Tibial nerve (tissue), 4 donors: Measurements from ENCODE around the gene CCL24.

Source experiments
- EP300 ChIP-seq, 2 donors: sonication (generic); formaldehyde crosslinking; IDR thresholded peaks; one replicate each; pipeline ENCODE4 v1.6.1; 2017; ENCODE audit warnings: antibody characterized with exemption in 2 of 2, mild to moderate bottlenecking in 1 of 2
- TF ChIP-seq, protein P1 (sequence below), 5 experiments: fragments of 200-600 bp in 3 of 5; fragments of 450-650 bp in 2 of 5; sonication (generic) in 3 of 5; IDR thresholded peaks; one replicate each; pipeline ENCODE4 v1.5.1; 2016 to 2019; ENCODE audit warnings: antibody characterized with exemption in 5 of 5, mild to moderate bottlenecking in 3 of 5, moderate library complexity in 2 of 5

GRCh38 chr7:75807452-75807851 is 6.2 kb downstream of the CCL24 start:
- TF ChIP-seq, protein P1, sequence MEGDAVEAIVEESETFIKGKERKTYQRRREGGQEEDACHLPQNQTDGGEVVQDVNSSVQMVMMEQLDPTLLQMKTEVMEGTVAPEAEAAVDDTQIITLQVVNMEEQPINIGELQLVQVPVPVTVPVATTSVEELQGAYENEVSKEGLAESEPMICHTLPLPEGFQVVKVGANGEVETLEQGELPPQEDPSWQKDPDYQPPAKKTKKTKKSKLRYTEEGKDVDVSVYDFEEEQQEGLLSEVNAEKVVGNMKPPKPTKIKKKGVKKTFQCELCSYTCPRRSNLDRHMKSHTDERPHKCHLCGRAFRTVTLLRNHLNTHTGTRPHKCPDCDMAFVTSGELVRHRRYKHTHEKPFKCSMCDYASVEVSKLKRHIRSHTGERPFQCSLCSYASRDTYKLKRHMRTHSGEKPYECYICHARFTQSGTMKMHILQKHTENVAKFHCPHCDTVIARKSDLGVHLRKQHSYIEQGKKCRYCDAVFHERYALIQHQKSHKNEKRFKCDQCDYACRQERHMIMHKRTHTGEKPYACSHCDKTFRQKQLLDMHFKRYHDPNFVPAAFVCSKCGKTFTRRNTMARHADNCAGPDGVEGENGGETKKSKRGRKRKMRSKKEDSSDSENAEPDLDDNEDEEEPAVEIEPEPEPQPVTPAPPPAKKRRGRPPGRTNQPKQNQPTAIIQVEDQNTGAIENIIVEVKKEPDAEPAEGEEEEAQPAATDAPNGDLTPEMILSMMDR (IDR thresholded peaks at IDR 0.05), result no peak
- TF ChIP-seq EP300 (IDR thresholded peaks at IDR 0.05), result no peak
